GM18861 (cell line): Measurements from ENCODE around the gene NISCH.

Experiments
- ATAC-seq: cut with Tn5 transposase; IDR thresholded peaks from one replicate; pipeline ENCODE4 v1.9.1; 2021; ENCODE audit not compliant: unreplicated experiment

NISCH gene

DNA sequence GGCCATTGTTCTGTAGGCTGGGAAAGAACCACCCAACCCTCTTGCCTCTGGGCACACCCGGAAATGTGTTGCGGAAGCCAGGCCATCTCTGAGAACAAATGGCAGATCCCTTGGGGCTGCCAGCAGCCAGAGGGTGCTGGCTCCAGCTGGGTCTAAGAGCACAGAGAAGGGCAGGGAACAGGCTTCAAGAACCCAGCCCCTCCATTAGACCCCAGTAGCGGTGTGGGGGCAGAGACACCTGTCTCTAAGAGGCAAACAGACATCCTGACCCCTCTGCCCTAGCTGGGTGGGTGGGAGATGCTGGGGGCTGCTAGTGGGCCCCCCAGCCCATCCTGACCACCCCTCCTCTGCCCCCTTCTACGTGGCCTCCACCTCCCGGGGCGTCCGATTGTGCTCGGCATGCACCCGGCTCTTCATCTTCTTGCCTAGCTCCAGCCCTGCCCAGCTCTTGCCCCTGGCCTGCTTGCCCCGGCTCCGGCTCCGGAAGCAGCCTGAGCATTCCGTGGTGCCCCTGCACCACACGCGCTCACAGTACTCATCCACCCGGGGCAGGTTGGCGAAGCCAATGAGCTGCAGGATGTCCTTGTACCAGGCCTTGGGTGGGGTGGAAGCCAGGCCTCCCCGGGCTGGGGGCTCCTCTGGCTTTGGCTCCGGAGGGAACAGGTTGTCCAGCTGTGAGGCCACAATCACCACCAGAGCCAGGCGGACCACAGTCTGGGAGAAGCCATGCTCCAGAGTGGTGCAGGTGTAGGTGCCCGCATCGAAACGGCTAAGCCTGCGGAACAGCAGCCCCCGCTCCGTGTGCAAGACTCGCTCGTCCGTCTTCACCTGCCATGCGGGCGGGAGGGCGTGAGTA is 19.9 kb upstream of the NISCH start:
- ATAC-seq, result no peak

- no peak for ATAC-seq
These were observed 18.8 kb upstream of the NISCH start for GRCh38 chr3:52436500-52437149.

GRCh38 chr3:52437326-52438103 is 17.9 kb upstream of the NISCH start:
- no peak for ATAC-seq

DNA sequence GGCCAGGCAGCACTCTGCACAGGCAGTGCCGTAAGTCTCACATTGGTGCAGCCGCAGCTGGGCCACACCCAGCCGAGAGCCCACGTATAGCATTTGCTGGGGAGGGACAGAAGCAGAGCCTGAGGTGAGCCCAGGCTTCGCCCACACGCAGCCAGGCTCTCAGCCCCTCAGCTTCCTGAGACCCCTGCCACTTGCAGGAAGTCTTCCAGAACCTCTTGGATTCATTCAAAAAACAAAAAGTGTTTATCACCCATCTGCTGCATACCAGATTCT is 17.4 kb upstream of the NISCH start:
- no peak for ATAC-seq

GRCh38 chr3:52438579-52439425 is 16.6 kb upstream of the NISCH start:
- no peak for ATAC-seq

- ATAC-seq, result no peak
These were observed 15.8 kb upstream of the NISCH start for GRCh38 chr3:52439426-52440248.

GRCh38 chr3:52440249-52440551 is 15.2 kb upstream of the NISCH start:
- no peak for ATAC-seq

- ATAC-seq, result no peak
These were observed 14.7 kb upstream of the NISCH start for GRCh38 chr3:52440671-52441070.

GRCh38 chr3:52441091-52441771 is 14.2 kb upstream of the NISCH start:
- ATAC-seq, result no peak

- no peak for ATAC-seq
These were observed 13.6 kb upstream of the NISCH start for GRCh38 chr3:52441772-52442332.

DNA sequence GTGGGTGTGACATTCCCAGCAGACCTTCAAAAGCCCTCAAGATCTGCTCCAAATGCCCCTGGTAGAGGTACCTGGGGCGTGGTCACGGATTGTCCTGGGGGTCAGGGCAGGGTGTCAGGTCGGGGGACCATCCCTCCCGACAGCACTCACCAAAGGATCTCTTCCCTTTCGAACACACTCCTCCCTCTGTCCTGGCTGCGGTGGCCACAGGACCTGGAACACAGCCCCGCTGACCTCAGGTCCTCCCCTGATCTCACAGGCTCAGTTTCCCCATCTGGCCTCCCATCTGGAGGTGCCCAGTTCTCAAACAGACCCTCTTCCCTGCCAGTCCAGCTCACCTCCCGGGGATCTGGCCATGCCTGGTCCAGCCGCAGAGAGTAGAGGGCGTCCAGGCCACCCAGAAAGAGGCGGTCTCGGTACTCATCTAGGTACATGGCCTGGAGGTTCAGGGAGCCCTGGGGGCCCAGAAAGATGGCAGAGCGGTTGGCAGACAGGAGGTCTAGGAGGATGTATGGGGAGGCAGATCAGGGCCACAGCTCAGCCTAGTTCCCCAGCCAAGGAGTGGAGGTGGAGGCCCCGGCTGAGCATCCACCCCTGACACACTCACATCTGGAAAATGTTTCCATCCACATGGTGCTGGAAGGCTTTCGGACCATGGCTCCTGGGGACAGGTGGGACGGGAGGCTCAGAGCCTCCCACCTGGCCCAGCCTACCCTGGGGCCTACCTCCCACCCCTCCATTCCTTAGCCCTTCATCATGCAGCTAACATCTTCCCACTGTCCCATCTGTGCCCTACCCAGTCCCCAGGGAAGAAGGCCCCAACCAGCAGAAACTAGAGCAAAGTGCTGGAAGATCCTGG is 12.8 kb upstream of the NISCH start:
- no peak for ATAC-seq

DNA sequence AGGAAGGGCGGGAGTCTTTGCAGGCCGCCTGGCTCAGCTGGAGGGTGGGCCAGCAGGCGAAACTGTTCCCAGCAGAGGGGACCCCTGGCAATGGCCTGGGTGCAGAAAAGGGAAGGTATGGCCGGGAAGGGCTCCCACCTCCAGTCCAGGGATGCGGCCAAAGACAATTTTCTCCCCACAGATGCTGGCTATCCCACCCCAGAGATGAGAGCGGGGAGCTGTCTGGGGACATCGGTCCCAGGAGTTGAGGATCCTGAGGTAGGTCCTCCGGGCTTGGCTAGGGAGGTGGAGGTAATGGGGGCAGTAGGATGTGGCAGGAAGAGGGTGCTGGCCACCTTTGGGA is 12.2 kb upstream of the NISCH start:
- ATAC-seq, result no peak

DNA sequence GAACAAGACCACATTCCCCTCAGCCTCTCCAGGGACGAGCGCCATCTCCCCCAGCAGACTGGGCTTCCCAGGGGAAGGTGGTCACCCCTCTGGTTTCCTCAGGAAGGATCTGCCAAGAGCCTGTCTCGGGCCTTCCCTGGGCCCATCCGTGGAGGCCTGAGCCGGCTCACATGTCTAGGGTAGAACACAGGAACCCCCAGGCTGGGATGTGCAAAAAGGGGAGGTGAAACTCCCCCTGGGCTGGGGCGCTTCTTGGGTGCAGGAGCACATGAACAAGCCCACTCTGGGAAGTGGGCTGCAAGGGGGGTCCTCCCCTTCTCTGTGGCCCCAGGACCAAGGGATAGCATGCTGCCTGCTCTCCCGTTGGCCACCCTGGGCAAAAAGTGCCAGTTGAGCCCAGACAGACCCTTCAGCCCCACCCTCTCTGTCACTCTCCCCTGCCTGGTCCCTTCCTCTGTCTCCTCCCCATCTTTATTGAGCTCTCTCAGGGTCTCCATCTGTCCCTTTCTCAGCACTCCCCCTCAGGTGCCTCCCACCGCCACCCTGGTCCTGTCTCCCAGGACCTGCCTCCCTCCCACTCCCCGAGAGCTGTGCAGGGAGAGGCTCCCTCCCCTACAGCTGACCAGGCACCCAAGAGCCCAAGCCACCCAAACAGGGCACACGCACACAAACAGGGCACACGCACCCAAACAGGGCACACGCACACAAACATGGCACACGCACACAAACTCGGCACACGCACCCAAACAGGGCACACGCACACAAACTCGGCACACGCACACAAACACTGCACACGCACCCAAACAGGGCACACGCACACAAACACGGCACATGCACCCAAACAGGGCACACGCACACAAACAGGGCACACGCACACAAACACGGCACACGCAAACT is 11.4 kb upstream of the NISCH start:
- no peak for ATAC-seq

GRCh38 chr3:52444860-52445793 is 10.3 kb upstream of the NISCH start, which contains the start of gene SEMA3G:
Gene SEMA3G, minus strand, starts transcription at chr3:52445103. Its CDS starts 76 bp downstream, at chr3:52445027.
- ATAC-seq, result peak; percentile 78

- no peak for ATAC-seq
These were observed 9.4 kb upstream of the NISCH start for GRCh38 chr3:52446042-52446441.
